B cell (primary cell): ENCODE measurements around the gene SMURF1. TPM values are rescaled to one million over a fixed set of nuclear protein-coding genes. Genes with fewer than 3 reads are reported as not detected.

ENCODE experiments used
- ATAC-seq: fragments of 200-7000 bp; cut with Tn5 transposase; one replicate; pipeline ENCODE4 v1.10.0; 2021; ENCODE audit warnings: low read depth, mild to moderate bottlenecking, moderate number of reproducible peaks, moderate library complexity
- CTCF ChIA-PET: fragments of 350-600 bp; sonication (Branson Sonifier 250); formaldehyde crosslinking; loops from one replicate; lab custom pipeline; 2021; ENCODE audit warnings: antibody characterized with exemption, inconsistent platforms; lab: Charles Lee
- POLR2A ChIA-PET: fragments of 350-600 bp; sonication (Branson Sonifier 250); formaldehyde crosslinking; loops from one replicate; lab custom pipeline; 2021; ENCODE audit warnings: antibody characterized with exemption; lab: Charles Lee
- DNase-seq: peaks from one replicate; pipeline ENCODE4 v3.0.0; 2013
- H2AFZ ChIP-seq: 2 replicates; pipeline ENCODE4 v1.6.1; 2012; ENCODE audit warnings: mild to moderate bottlenecking, low read depth, low read length; ENCODE audit not compliant: insufficient read depth, poor library complexity, severe bottlenecking
- H3K27ac ChIP-seq, 2 donors: 1 replicate in 1 of 2; 2 replicates in 1 of 2; pipeline ENCODE4 v1.5.1; 2012 to 2013; ENCODE audit warnings: low read length in 2 of 2, mild to moderate bottlenecking in 2 of 2, moderate library complexity in 1 of 2
- H3K27me3 ChIP-seq, 4 experiments: fragments of 200-600 bp in 1 of 4; sonication (generic) in 1 of 4; replicated peaks in 1 of 4; 1 replicate in 2 of 4; 2 replicates in 2 of 4; pipeline versions ENCODE4 v1.6.1 to v1.7.0; 2013 to 2016; ENCODE audit warnings: low read length in 3 of 4, mild to moderate bottlenecking in 2 of 4, mixed read lengths in 1 of 4, moderate library complexity in 1 of 4; ENCODE audit not compliant: insufficient read depth in 4 of 4, control insufficient read depth in 3 of 4; ENCODE audit errors: control extremely low read depth in 1 of 4
- H3K36me3 ChIP-seq, 2 experiments: replicated peaks in 1 of 2; 1 replicate in 1 of 2; 2 replicates in 1 of 2; pipeline versions ENCODE4 v1.6.1 to v1.7.1; 2013; ENCODE audit warnings: low read length in 1 of 2; ENCODE audit not compliant: insufficient read depth in 2 of 2, control insufficient read depth in 1 of 2; ENCODE audit errors: control extremely low read depth in 1 of 2, extremely low read depth in 1 of 2
- H3K4me1 ChIP-seq, 2 donors: fragments of 200-600 bp in 1 of 2; sonication (generic) in 1 of 2; 1 replicate in 1 of 2; 2 replicates in 1 of 2; pipeline versions ENCODE4 v1.5.1 to v1.6.1; 2013 to 2017; ENCODE audit warnings: low read length in 2 of 2; ENCODE audit not compliant: control insufficient read depth in 2 of 2, insufficient read depth in 2 of 2
- H3K4me2 ChIP-seq: replicated peaks from 2 replicates; pipeline ENCODE3; 2012; ENCODE audit warnings: mild to moderate bottlenecking, low read depth, low read length; ENCODE audit not compliant: poor library complexity, severe bottlenecking
- H3K4me3 ChIP-seq, 5 experiments: fragments of 200-600 bp in 1 of 5; sonication (generic) in 1 of 5; 1 replicate in 3 of 5; 2 replicates in 2 of 5; pipeline versions ENCODE4 v1.5.1 to v1.7.0; 2011 to 2016; ENCODE audit warnings: low read length in 4 of 5, mild to moderate bottlenecking in 4 of 5, low read depth in 2 of 5, control low read depth in 1 of 5, moderate library complexity in 1 of 5; ENCODE audit not compliant: insufficient read depth in 1 of 5; ENCODE audit errors: control extremely low read depth in 1 of 5, extremely low read depth in 1 of 5
- H3K79me2 ChIP-seq: fragments of 200-600 bp; sonication (generic); one replicate; pipeline ENCODE4 v1.6.0; 2016; ENCODE audit warnings: low read length; ENCODE audit not compliant: control insufficient read depth, insufficient read depth
- H3K9ac ChIP-seq: fragments of 200-600 bp; sonication (generic); 2 replicates; pipeline ENCODE4 v1.6.1; 2017; ENCODE audit warnings: mild to moderate bottlenecking, low read length, moderate library complexity
- H3K9me3 ChIP-seq, 3 donors: one replicate each; pipeline versions ENCODE4 v1.6.1 to v1.7.1; 2013; ENCODE audit warnings: low read length in 2 of 3; ENCODE audit not compliant: control insufficient read depth in 2 of 3, insufficient read depth in 1 of 3; ENCODE audit errors: control extremely low read depth in 1 of 3
- H4K20me1 ChIP-seq: 2 replicates; pipeline ENCODE4 v1.6.0; 2012; ENCODE audit warnings: mild to moderate bottlenecking, low read length; ENCODE audit not compliant: insufficient read depth, control insufficient read depth, poor library complexity, severe bottlenecking
- H3K27ac Mint-ChIP-seq: one replicate; pipeline ENCODE4 v1.8.0; 2021; ENCODE audit warnings: mixed read lengths
- H3K27me3 Mint-ChIP-seq: one replicate; pipeline ENCODE4 v1.8.0; 2021; ENCODE audit warnings: mixed read lengths
- H3K4me1 Mint-ChIP-seq: one replicate; pipeline ENCODE4 v1.8.0; 2021; ENCODE audit warnings: mixed read lengths
- H3K4me3 Mint-ChIP-seq: one replicate; pipeline ENCODE4 v1.8.0; 2021; ENCODE audit warnings: mixed read lengths
- H3K9me3 Mint-ChIP-seq: one replicate; pipeline ENCODE4 v1.8.0; 2022; ENCODE audit warnings: mixed read lengths; ENCODE audit not compliant: insufficient read depth
- CTCF ChIP-seq: fragments of 200-600 bp; IDR thresholded peaks from one replicate; pipeline ENCODE4 v1.8.0; 2022; ENCODE audit warnings: antibody characterized with exemption, mild to moderate bottlenecking
- EZH2 ChIP-seq: IDR thresholded peaks from 2 replicates; pipeline ENCODE4 v1.6.1; 2012; ENCODE audit warnings: borderline replicate concordance, low read depth, mild to moderate bottlenecking, moderate library complexity, low read length; ENCODE audit not compliant: insufficient read depth, poor library complexity, severe bottlenecking
- WGBS: methylation state at CpG from one replicate; pipeline ENCODE4 v1.1.5; 2013; ENCODE audit warnings: missing lambda C conversion rate; ENCODE audit not compliant: insufficient coverage; 5-methylcytosine and 5-hydroxymethylcytosine counted together
- intact Hi-C: fragments of 100-400 bp; cut with micrococcal nuclease; formaldehyde crosslinking; loops from one replicate; pipeline ENCODE4 v1.10.0; 2022
- polyA plus RNA-seq: library from polyadenylated mRNA; depleted of rRNA; stranded (reverse); fragments of >200 nt; gene quantifications from 2 replicates; pipeline ENCODE4 v1.2.3, GENCODE V29; 2012
- total RNA-seq, 2 donors: library from RNA; stranded (reverse); fragments of 120-200 nt in 1 of 2; gene quantifications; 1 replicate in 1 of 2; 2 replicates in 1 of 2; pipeline versions ENCODE4 v1.2.3 to v1.2.4, GENCODE V29; 2013 to 2022

Gene SMURF1
- total and polyA plus RNA-seq, 2 donors (not counting 1 experiment from before 2014, with no cell fraction given), result 7.5 to 28.6 TPM

DNA sequence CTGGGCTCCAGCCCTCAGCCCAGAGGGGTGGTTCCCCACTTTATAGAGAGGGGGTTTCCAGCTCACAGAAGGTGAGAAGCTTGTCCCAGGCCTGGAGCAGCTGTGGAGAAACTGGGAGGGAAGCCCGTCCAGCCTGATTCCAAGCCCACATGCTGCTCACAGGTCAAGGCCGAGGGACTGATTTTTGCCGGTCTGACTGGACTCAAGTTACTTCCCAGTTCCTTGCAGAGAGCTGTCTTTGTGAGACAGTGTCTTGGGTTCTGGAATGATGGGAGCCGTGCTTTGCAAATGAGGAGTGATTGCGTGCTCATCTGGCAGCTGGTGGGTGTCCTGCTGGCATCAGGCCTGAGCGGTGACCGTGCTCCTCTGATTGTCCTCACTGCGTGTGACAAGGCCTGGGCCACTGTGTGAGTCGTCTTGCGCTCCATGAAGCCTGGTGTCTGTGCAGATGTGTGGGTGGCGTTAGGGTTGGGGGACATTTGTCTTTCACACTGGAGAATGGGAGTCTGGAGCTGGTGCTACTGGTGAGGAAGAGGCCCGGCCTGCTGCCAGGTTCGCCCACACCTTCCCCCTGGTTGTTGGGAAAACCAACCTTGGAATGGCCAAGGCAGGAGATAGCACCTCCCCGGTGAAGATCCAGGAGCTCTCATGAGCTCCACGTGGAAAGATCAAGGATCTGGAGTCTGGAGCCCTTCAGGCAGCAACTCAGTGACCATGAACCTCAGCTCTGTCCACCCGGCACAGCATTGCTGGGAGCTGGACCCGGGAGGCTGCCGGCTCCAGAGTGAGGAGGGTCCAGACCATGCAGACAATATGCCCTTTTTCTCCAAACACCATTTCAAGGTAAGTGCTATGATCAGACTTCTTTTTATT lies 129.6 kb downstream of the SMURF1 start:
- 97% methylated on average over 16 of the region's 18 CpGs for whole genome bisulfite sequencing
- H2AFZ ChIP-seq, result no peak overlapping the region
- peaks cover 0 to 64% of the 10 kb centered on the region in 2 experiments for H3K36me3 ChIP-seq
- Mint-ChIP-seq H3K4me1 (peaks cover 7% of the 10 kb centered on the region), H3K9me3 (no peaks in the 10 kb centered on the region), H3K4me3 (no peak overlapping the region), H3K27me3 (no peaks in the 10 kb centered on the region), H3K27ac (no peak overlapping the region)
- H3K4me3 ChIP-seq, result no peak overlapping the region
- no peaks in the 10 kb centered on the region for H3K9me3 ChIP-seq
- DNase-seq, result no peak
- no peak for TF ChIP-seq EZH2
- TF ChIP-seq CTCF, result no peak
- ChIA-PET POLR2A (no interaction called here), CTCF (interaction anchor here (0.5 kb wide), 1 partner anchor 9 kb away, joined by 3 read pairs; no protein-coding TSS in a partner anchor)
- H3K4me2 ChIP-seq, result no peak overlapping the region
- H4K20me1 ChIP-seq, result peaks cover 11% of the 10 kb centered on the region
- ATAC-seq, result no peak
- no peaks in the 10 kb centered on the region for H3K4me1 ChIP-seq
- H3K79me2 ChIP-seq, result peaks cover 10% of the 10 kb centered on the region
- intact Hi-C loops, result no loop called here
- H3K9ac ChIP-seq, result no peak overlapping the region
- H3K27ac ChIP-seq, result no peak overlapping the region
- no peaks in the 10 kb centered on the region for H3K27me3 ChIP-seq
